AG04449 (cell line): ENCODE measurements around the gene HSDL1.
"Not testable (repeated sequence)": the region's sequence is repeated elsewhere in the genome, so short reads cannot be mapped to it uniquely, and the experiment has no call there.

ENCODE experiments used
- CTCF ChIA-PET: fragments of 350-600 bp; formaldehyde crosslinking; extraction: SDS; loops from one replicate; lab custom pipeline; 2021; ENCODE audit warnings: antibody characterized with exemption; lab: Yijun Ruan, JAX
- POLR2A ChIA-PET: fragments of 400-600, 350-600 bp; formaldehyde crosslinking; extraction: SDS; loops from one replicate; lab custom pipeline; 2020; ENCODE audit warnings: antibody characterized with exemption, inconsistent platforms; lab: Yijun Ruan, JAX
- DNase-seq: peaks from one replicate; pipeline ENCODE4 v3.0.0-alpha.2; 2010; ENCODE audit warnings: low read depth, low spot score
- H3K4me3 ChIP-seq: 2 replicates; pipeline ENCODE4 v1.5.1; 2011; ENCODE audit warnings: low read depth, mild to moderate bottlenecking, control low read depth, low read length
- TF ChIP-seq, protein P1 (sequence below): IDR thresholded peaks from one replicate; pipeline ENCODE4 v1.5.1; 2011; ENCODE audit warnings: mild to moderate bottlenecking, moderate library complexity, low read length, control low read depth, inconsistent platforms; ENCODE audit not compliant: insufficient read depth; ENCODE audit errors: missing control alignments

The HSDL1 gene

DNA sequence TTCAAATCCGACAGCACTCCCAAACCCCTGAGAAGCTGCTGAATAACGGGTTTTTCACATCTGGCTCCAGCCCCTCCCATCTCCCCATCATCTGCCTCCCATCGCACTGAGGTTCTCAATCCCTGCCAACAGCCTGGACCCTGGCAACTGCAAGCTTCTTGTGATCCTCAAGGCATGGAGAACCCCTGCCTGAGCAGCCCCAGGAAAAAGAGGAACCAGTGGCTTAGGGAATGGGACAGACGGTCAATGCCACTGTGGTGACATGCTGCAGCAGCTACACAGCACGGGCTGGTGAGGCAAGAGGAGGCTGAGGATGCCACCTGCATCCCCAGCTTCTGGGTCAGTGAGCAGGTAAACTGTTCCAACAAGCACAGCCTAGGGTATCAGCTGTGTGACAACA is 25.0 kb downstream of the HSDL1 start:
- no peak overlapping the region for H3K4me3 ChIP-seq
- CTCF ChIA-PET: interaction anchor here (1.5 to 2.2 kb wide), 2 partner anchors 35 to 56 kb away, joined by 3 to 5 read pairs; no protein-coding TSS in a partner anchor

DNA sequence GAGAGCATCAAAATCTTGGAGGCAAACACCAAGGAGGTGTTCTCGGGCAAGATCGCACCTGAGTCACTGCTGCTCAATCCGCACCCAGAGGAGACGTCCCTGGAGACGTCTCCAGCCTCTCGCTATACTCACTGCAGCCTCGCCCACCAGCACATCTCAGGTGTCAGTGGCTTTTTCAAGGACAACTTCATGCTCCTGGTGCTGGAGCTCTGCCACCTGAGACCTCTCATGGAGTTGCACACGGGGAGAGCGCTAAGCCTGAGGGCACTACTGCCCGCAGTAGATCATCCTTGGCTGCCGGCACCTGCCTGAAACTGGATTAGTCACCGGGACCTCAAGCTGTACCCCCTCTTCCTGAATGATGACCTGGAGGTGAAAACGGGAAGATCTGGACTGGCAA is 25.6 kb downstream of the HSDL1 start:
- ChIA-PET CTCF (interaction anchor here (2.2 to 5.1 kb wide), 2 partner anchors 57 to 68 kb away, joined by 5 to 19 read pairs; partner anchors contain the start of gene TAF1C), POLR2A (no interaction called here)
- TF ChIP-seq, protein P1, sequence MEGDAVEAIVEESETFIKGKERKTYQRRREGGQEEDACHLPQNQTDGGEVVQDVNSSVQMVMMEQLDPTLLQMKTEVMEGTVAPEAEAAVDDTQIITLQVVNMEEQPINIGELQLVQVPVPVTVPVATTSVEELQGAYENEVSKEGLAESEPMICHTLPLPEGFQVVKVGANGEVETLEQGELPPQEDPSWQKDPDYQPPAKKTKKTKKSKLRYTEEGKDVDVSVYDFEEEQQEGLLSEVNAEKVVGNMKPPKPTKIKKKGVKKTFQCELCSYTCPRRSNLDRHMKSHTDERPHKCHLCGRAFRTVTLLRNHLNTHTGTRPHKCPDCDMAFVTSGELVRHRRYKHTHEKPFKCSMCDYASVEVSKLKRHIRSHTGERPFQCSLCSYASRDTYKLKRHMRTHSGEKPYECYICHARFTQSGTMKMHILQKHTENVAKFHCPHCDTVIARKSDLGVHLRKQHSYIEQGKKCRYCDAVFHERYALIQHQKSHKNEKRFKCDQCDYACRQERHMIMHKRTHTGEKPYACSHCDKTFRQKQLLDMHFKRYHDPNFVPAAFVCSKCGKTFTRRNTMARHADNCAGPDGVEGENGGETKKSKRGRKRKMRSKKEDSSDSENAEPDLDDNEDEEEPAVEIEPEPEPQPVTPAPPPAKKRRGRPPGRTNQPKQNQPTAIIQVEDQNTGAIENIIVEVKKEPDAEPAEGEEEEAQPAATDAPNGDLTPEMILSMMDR: no peak
- no peak overlapping the region for H3K4me3 ChIP-seq
- no peak for DNase-seq

More for the DNA sequence above, 25.0 kb downstream of the HSDL1 start:
- TF ChIP-seq, protein P1: no peak
- POLR2A ChIA-PET: no interaction called here
- no peak for DNase-seq

DNA sequence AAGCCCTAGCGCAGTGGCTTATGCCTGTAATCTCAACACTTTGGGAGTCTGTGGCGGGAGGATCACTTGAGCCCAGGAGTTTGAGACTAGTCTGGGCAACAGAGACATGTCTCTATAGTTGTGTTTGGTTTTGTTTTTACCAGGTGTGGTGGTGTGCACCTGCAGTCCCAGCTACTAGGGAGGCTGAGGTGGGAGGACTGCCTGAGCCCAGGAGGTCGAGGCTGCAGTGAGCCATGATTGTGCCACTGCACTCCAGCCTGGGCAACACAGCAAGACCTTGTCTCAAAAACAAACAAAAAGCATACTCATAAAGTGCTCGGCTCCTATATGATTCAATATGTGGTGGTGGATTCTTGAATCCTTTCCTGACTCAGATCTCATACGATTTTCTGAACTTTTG is 26.7 kb downstream of the HSDL1 start:
- CTCF ChIA-PET: interaction anchor here (5.1 kb wide), 1 partner anchor 69 kb away, joined by 19 read pairs; the partner anchor contains the start of gene TAF1C
- POLR2A ChIA-PET, DNase-seq, H3K4me3 ChIP-seq: not testable (repeated sequence)

DNA sequence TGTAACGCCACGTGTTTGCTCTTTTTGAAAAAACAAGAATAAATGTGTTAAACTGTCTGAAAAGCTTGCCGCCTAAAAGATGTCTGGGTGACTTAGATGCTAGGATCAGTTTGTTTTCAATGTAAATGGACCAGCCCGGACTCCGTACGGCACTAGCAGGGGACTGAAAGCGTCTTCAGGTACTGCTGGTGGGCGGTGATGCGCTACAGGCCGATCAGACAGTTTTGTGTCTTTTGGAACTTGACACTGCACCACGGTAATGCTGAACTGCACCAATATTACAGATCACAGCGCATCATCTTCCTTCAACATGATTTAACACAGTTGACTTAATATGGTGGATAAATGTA is 27.5 kb downstream of the HSDL1 start:
- no peak for DNase-seq
- ChIA-PET POLR2A (interaction anchor here (1.0 to 1.5 kb wide), 2 partner anchors 28 to 60 kb away, joined by 5 to 8 read pairs; partner anchors contain the start of genes DNAAF1 and HSDL1), CTCF (interaction anchor here (1.1 to 5.1 kb wide), 9 partner anchors 12 to 389 kb away, joined by 3 to 24 read pairs (median 8); partner anchors contain the start of gene TAF1C)
- peak overlapping the region; percentile 98 for H3K4me3 ChIP-seq
- TF ChIP-seq, protein P1: no peak

DNA sequence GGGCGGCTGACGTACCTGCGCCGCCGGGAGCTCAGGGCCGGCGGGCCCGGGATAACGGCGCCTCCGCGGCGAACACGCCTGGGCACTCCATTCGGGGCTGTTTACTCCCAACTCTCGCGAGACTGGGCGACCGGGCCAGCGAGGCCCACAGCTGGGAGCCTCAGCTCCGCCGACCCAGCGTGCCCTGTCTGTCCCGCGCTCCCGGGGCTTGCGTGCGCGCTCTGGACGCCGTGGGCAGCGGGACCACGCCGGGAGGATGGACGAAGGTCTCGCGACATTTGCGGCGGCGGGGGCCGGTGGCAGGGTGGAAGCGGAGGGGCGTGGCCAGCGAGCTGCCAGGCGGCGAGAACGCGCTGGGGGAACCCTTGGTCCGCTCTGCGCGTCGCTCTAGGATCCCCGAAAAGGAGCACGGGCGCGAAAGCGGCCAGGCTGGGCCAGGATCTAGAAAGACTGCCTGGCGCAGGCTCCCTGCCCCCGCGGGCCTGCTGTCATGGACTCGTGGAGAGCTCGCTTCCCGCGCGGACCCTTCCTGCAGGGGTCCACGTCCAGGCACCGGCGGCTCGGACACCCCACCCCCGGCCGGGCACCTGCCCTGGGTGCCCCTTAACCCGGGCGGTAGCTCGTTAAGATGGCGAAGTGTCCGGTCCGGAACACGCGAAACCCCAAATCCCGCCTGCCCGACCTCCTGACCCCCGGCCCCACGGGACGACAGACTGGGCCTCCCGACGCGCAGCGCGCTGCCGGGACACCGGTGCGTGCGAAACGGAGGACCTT is 28.1 kb downstream of the HSDL1 start, which contains the start of gene MBTPS1:
MBTPS1 (minus strand) TSS at position 223 of the 774 bp plus-strand sequence. CDS start 15,159 bp downstream, outside the sequence.
- TF ChIP-seq, protein P1: no peak
- ChIA-PET CTCF (interaction anchor here (1.0 to 5.1 kb wide), 15 partner anchors 11 to 389 kb away, joined by 3 to 24 read pairs (median 5); partner anchors contain the start of gene TAF1C), POLR2A (interaction anchor here (0.5 to 1.5 kb wide), 5 partner anchors 13 to 309 kb away, joined by 3 to 8 read pairs (median 4); partner anchors contain the start of genes DNAAF1 and HSDL1)
- DNase-seq: peak; percentile 73
- H3K4me3 ChIP-seq: peak within 1 kb of the TSS; percentile 98

DNA sequence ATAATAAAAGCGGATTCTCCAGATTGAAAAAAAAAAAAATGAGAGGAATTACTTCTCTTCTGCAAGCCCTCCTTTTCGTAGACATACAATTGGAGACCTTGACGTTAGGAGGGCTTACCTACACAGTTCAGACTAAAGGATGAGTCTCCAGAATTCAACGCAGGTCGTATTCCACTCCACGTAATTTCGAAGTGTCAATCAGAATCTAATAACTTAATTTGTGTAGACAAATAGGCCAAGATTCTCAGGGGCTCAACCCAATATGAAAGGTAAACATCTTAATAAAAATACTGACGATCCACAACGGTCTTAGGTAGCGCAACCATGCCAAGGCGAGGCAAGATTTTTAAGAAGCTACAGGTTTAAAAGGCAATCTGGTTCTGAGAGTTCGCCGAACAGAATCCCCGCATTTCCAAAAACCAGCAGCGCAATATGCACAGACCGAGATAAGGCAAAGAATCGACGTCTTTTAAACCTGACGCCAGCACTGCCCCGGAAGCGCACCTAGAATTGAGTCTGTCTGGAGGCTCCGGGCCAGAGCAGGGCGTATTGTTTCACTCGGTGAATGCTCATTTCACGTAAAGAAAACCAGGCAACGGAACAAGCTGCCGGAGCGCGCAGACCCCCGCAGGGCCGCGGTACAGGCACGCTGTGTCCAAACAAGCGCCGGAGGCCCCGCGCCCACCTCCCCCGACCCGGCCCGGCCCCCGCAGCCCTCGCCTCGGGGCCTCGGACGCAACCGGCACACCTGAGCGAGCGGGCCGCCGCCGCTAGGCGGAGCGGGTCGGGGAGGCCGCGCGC is 28.9 kb downstream of the HSDL1 start:
- CTCF ChIA-PET: interaction anchor here (1.0 to 5.1 kb wide), 16 partner anchors 10 to 390 kb away, joined by 3 to 24 read pairs (median 4); partner anchors contain the start of gene TAF1C
- peak overlapping the region; percentile 98 for H3K4me3 ChIP-seq
- POLR2A ChIA-PET: interaction anchor here (0.5 to 1.5 kb wide), 5 partner anchors 13 to 308 kb away, joined by 3 to 8 read pairs (median 4); partner anchors contain the start of genes DNAAF1 and HSDL1
- DNase-seq: no peak
- TF ChIP-seq, protein P1: no peak

DNA sequence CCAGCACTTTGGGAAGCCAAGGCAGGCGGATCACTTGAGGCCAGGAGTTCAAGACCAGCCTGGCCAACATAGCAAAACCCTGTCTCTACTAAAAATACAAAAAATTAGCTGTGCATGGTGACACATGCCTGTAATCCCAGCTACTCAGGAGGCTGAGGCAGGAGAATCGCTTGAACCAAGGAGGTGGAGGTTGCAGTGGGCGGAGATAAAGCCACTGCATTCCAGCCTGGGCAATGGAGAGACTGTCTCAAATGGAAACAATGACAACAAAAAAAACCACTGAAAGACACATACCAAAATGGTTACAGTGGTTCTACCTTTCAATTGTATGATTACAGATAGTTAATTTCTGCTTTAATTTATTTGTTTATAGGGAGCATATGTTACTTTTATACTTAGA is 33.0 kb downstream of the HSDL1 start:
- ChIA-PET CTCF (interaction anchor here (0.9 to 1.3 kb wide), 4 partner anchors 11 to 46 kb away, joined by 3 to 6 read pairs (median 4); no protein-coding TSS in a partner anchor), POLR2A (interaction anchor here (0.7 kb wide), 1 partner anchor 26 kb away, joined by 3 read pairs; no protein-coding TSS in a partner anchor)
- DNase-seq, H3K4me3 ChIP-seq: not testable (repeated sequence)
